GM23338 (cell line): ENCODE measurements around the gene EFCAB9. TPM values are rescaled to one million over a fixed set of nuclear protein-coding genes. Genes with fewer than 3 reads are reported as not detected.

Experiments used
- ATAC-seq: fragments of 200-7000 bp; cut with Tn5 transposase; 3 replicates; pipeline ENCODE4 v1.9.1; 2020
- DNase-seq: peaks from one replicate; pipeline ENCODE4 v3.0.0-alpha.2; 2015; ENCODE audit warnings: low spot score
- H2AFZ ChIP-seq: fragments of 200-600 bp; sonication (generic); 2 replicates; pipeline ENCODE4 v1.8.0; 2016; ENCODE audit warnings: antibody characterized with exemption, mild to moderate bottlenecking, moderate library complexity
- H3F3A ChIP-seq: fragments of 200-600 bp; sonication (generic); replicated peaks from 2 replicates; pipeline ENCODE4 v1.8.0; 2017; ENCODE audit warnings: antibody characterized with exemption, mixed run types, low read depth
- H3K27ac ChIP-seq: fragments of 200-600 bp; sonication (generic); 2 replicates; pipeline ENCODE4 v1.6.1; 2016; ENCODE audit warnings: low read depth
- H3K27me3 ChIP-seq: fragments of 200-600 bp; sonication (generic); 2 replicates; pipeline ENCODE4 v1.8.0; 2016; ENCODE audit warnings: mild to moderate bottlenecking, mixed run types, moderate library complexity; ENCODE audit not compliant: insufficient read depth
- H3K36me3 ChIP-seq: fragments of 200-600 bp; sonication (generic); 2 replicates; pipeline ENCODE4 v1.8.0; 2016; ENCODE audit warnings: mild to moderate bottlenecking; ENCODE audit not compliant: insufficient read depth
- H3K4me1 ChIP-seq: fragments of 200-600 bp; sonication (generic); 2 replicates; pipeline ENCODE4 v1.8.0; 2016; ENCODE audit warnings: mild to moderate bottlenecking, moderate library complexity; ENCODE audit not compliant: insufficient read depth
- H3K4me2 ChIP-seq: fragments of 200-600 bp; sonication (generic); 2 replicates; pipeline ENCODE4 v1.7.1; 2017; ENCODE audit warnings: mixed run types
- H3K4me3 ChIP-seq: fragments of 200-600 bp; sonication (generic); 2 replicates; pipeline ENCODE4 v1.6.1; 2016; ENCODE audit warnings: mixed run types
- H3K79me2 ChIP-seq: fragments of 200-600 bp; sonication (generic); replicated peaks from 2 replicates; pipeline ENCODE4 v1.8.0; 2017; ENCODE audit warnings: mild to moderate bottlenecking; ENCODE audit not compliant: insufficient read depth
- H3K9me2 ChIP-seq: fragments of 200-600 bp; sonication (generic); 2 replicates; pipeline ENCODE4 v1.8.0; 2017; ENCODE audit not compliant: insufficient read depth
- H4K20me1 ChIP-seq: fragments of 200-600 bp; sonication (generic); replicated peaks from 2 replicates; pipeline ENCODE4 v1.8.0; 2017; ENCODE audit warnings: mild to moderate bottlenecking; ENCODE audit not compliant: insufficient read depth
- H3K27ac Mint-ChIP-seq: 2 replicates; pipeline ENCODE4 v1.8.0; 2020; ENCODE audit warnings: inconsistent platforms, mild to moderate bottlenecking, moderate library complexity, mixed read lengths
- H3K27me3 Mint-ChIP-seq: 3 replicates; pipeline ENCODE4 v1.8.0; 2022; ENCODE audit warnings: low read depth, mild to moderate bottlenecking, moderate library complexity, mixed read lengths, inconsistent platforms; ENCODE audit not compliant: insufficient read depth, poor library complexity
- H3K36me3 Mint-ChIP-seq: 3 replicates; pipeline ENCODE4 v1.8.0; 2021; ENCODE audit warnings: low read depth, mild to moderate bottlenecking, inconsistent platforms, moderate library complexity, mixed read lengths
- H3K4me1 Mint-ChIP-seq: 3 replicates; pipeline ENCODE4 v1.8.0; 2020; ENCODE audit warnings: mild to moderate bottlenecking, inconsistent platforms, mixed read lengths
- H3K4me3 Mint-ChIP-seq: 3 replicates; pipeline ENCODE4 v1.8.0; 2021; ENCODE audit warnings: moderate library complexity, mild to moderate bottlenecking, inconsistent platforms, mixed read lengths
- H3K9me3 Mint-ChIP-seq: 3 replicates; pipeline ENCODE4 v1.8.0; 2020; ENCODE audit warnings: moderate library complexity, mild to moderate bottlenecking, inconsistent platforms, mixed read lengths
- CREB1 ChIP-seq: fragments of 250-450 bp; sonication (Bioruptor Pico); IDR thresholded peaks from 2 replicates; pipeline ENCODE4 v1.5.0; 2020; ENCODE audit warnings: low read depth, mild to moderate bottlenecking, moderate library complexity
- ETS1 ChIP-seq: IDR thresholded peaks from 2 replicates; pipeline ENCODE4 v1.6.1; 2016; ENCODE audit warnings: antibody characterized with exemption
- EZH2 ChIP-seq: fragments of 200-600 bp; sonication (generic); IDR thresholded peaks from one replicate; pipeline ENCODE4 v1.8.0; 2017; ENCODE audit warnings: antibody characterized with exemption, mild to moderate bottlenecking, low read depth; ENCODE audit not compliant: unreplicated experiment
- EZH2phosphoT487 ChIP-seq: fragments of 200-600 bp; sonication (generic); IDR thresholded peaks from one replicate; pipeline ENCODE4 v1.8.1; 2018; ENCODE audit warnings: antibody characterized with exemption; ENCODE audit not compliant: unreplicated experiment
- JUNB ChIP-seq: IDR thresholded peaks from one replicate; pipeline ENCODE4 v1.6.1; 2016; ENCODE audit warnings: antibody characterized with exemption; ENCODE audit not compliant: unreplicated experiment
- NANOG ChIP-seq: IDR thresholded peaks from 2 replicates; pipeline ENCODE4 v1.6.1; 2016; ENCODE audit warnings: antibody characterized with exemption, borderline replicate concordance
- REST ChIP-seq: IDR thresholded peaks from one replicate; pipeline ENCODE4 v1.6.1; 2018; ENCODE audit warnings: antibody characterized with exemption; ENCODE audit not compliant: unreplicated experiment
- ZNF331 ChIP-seq: fragments of 250-450 bp; sonication (Bioruptor Pico); IDR thresholded peaks from 2 replicates; pipeline ENCODE4 v1.5.0; 2020; ENCODE audit warnings: low read depth, mild to moderate bottlenecking, moderate library complexity
- polyA plus RNA-seq: library from polyadenylated mRNA; unstranded; fragments of >200 nt; fragmentation: Nextera tagmentation; extraction: Ambion mirVana; gene quantifications from 2 replicates; pipeline ENCODE4 v1.2.1, GENCODE V29; 2016
- total RNA-seq: library from RNA; depleted of rRNA; stranded (reverse); fragments of >200 nt; shearing (Covaris generic); gene quantifications from 2 replicates; pipeline ENCODE4 v1.2.3, GENCODE V29; 2014

EFCAB9 gene
- total and polyA plus RNA-seq, 2 experiments from 2014 or later = not detected

- Histone ChIP-seq H3K4me3 (no peak overlapping the region), H3K9me2 (no peaks in the 10 kb centered on the region)
These were observed 44.4 kb downstream of the EFCAB9 start for GRCh38 chr5:172238334-172238733.

GRCh38 chr5:172243302-172243701, 49.3 kb downstream of the EFCAB9 start:
- Histone ChIP-seq H3K27ac (no peak overlapping the region), H3K9me2 (no peaks in the 10 kb centered on the region), H2AFZ (no peak overlapping the region), H3K36me3 (no peaks in the 10 kb centered on the region), H4K20me1 (peaks cover 44% of the 10 kb centered on the region; the same call in 1 of the 2 replicates), H3K4me2 (no peak overlapping the region), H3K4me3 (no peak overlapping the region), H3K27me3 (no peaks in the 10 kb centered on the region), H3F3A (peaks cover 3% of the 10 kb centered on the region), H3K79me2 (peaks cover 99% of the 10 kb centered on the region), H3K4me1 (peaks cover under 1% of the 10 kb centered on the region; the same call in 1 of the 2 replicates)
- TF ChIP-seq EZH2 = no peak
- peaks cover 8% of the 10 kb centered on the region for H3K27me3 Mint-ChIP-seq
- peaks cover 12% of the 10 kb centered on the region; the same call in 2 of the 3 replicates for H3K36me3 Mint-ChIP-seq
- H3K4me1 Mint-ChIP-seq = peaks cover 9% of the 10 kb centered on the region
- no peaks in the 10 kb centered on the region for H3K9me3 Mint-ChIP-seq
- DNase-seq (no peak), ATAC-seq (no peak)
- no peak overlapping the region for H3K4me3 Mint-ChIP-seq
- H3K27ac Mint-ChIP-seq = no peak overlapping the region

More at GRCh38 chr5:172238334-172238733, 44.4 kb downstream of the EFCAB9 start:
- 0 out of 2 replicates have a peak, but pooled peaks cover 4% of the 10 kb centered on the region for H3K36me3 ChIP-seq
- H3K4me1 Mint-ChIP-seq = peaks cover 33% of the 10 kb centered on the region
- H3K27me3 Mint-ChIP-seq = peaks cover 6% of the 10 kb centered on the region
- H3F3A ChIP-seq = no peaks in the 10 kb centered on the region; the same call in 1 of the 2 replicates
- no peak overlapping the region for H2AFZ ChIP-seq
- ATAC-seq = no peak
- H3K4me3 Mint-ChIP-seq = no peak overlapping the region
- no peak overlapping the region for H3K27ac Mint-ChIP-seq
- H3K9me3 Mint-ChIP-seq = no peaks in the 10 kb centered on the region
- peaks cover 15% of the 10 kb centered on the region for H3K4me1 ChIP-seq
- no peak for TF ChIP-seq EZH2
- no peak for TF ChIP-seq CREB1 (CRISPR knock-in tag)
- no peak for TF ChIP-seq ETS1
- TF ChIP-seq ZNF331 (CRISPR knock-in tag) = no peak
- no peak overlapping the region for H3K27ac ChIP-seq
- peaks cover 44% of the 10 kb centered on the region for H4K20me1 ChIP-seq
- no peak overlapping the region for H3K4me2 ChIP-seq
- peaks cover 16% of the 10 kb centered on the region; the same call in 2 of the 3 replicates for H3K36me3 Mint-ChIP-seq
- no peak for DNase-seq
- H3K27me3 ChIP-seq = no peaks in the 10 kb centered on the region
- H3K79me2 ChIP-seq = peaks cover 92% of the 10 kb centered on the region

GRCh38 chr5:172245046-172245445, 51.1 kb downstream of the EFCAB9 start:
- TF ChIP-seq EZH2phosphoT487 (no peak), REST (no peak), CREB1 (CRISPR knock-in tag) (no peak), JUNB (no peak), ETS1 (no peak), NANOG (no peak), EZH2 (no peak)

More at GRCh38 chr5:172245046-172245445, 51.1 kb downstream of the EFCAB9 start:
- peaks cover 47% of the 10 kb centered on the region; the same call in 1 of the 2 replicates for H4K20me1 ChIP-seq
- no peak overlapping the region for H3K27ac Mint-ChIP-seq
- peaks cover 5% of the 10 kb centered on the region for H3K4me1 Mint-ChIP-seq
- peak overlapping the region; percentile 22; the same call in 1 of the 2 replicates for H3K27ac ChIP-seq
- DNase-seq = no peak
- peaks cover 12% of the 10 kb centered on the region; the same call in 2 of the 3 replicates for H3K36me3 Mint-ChIP-seq
- no peaks in the 10 kb centered on the region; the same call in 1 of the 2 replicates for H3K4me1 ChIP-seq
- peaks cover 100% of the 10 kb centered on the region for H3K79me2 ChIP-seq
- H2AFZ ChIP-seq = no peak overlapping the region
- no peaks in the 10 kb centered on the region for H3K9me2 ChIP-seq
- no peak overlapping the region for H3K4me3 Mint-ChIP-seq
- no peaks in the 10 kb centered on the region for H3K27me3 ChIP-seq
- H3K4me3 ChIP-seq = no peak overlapping the region
- no peak overlapping the region for H3K4me2 ChIP-seq
- H3K27me3 Mint-ChIP-seq = peaks cover 6% of the 10 kb centered on the region
- H3K36me3 ChIP-seq = no peaks in the 10 kb centered on the region
- H3K9me3 Mint-ChIP-seq = no peaks in the 10 kb centered on the region
- ATAC-seq = no peak
- H3F3A ChIP-seq = peaks cover 3% of the 10 kb centered on the region
